SH-SY5Y (cell line): ENCODE measurements around the gene CD163L1.

Experiments used
- GATA2 ChIP-seq: IDR thresholded peaks from 2 replicates; pipeline ENCODE4 v1.6.1; 2011; ENCODE audit warnings: mild to moderate bottlenecking, low read depth, low read length
- GATA3 ChIP-seq: IDR thresholded peaks from 2 replicates; pipeline ENCODE4 v1.6.1; 2011; ENCODE audit warnings: low read depth, mild to moderate bottlenecking, low read length, moderate library complexity

GRCh38 chr12:7403466-7403865 is 40.5 kb downstream of the CD163L1 start:
- TF ChIP-seq GATA2 (no peak), GATA3 (no peak)
